ENCODE results near the gene RABGEF1. TPM values are rescaled to one million over a fixed set of nuclear protein-coding genes. Genes with fewer than 3 reads are reported as not detected.

The RABGEF1 gene
- 31.4 and 43.6 TPM in 2 replicates for total RNA-seq

DNA sequence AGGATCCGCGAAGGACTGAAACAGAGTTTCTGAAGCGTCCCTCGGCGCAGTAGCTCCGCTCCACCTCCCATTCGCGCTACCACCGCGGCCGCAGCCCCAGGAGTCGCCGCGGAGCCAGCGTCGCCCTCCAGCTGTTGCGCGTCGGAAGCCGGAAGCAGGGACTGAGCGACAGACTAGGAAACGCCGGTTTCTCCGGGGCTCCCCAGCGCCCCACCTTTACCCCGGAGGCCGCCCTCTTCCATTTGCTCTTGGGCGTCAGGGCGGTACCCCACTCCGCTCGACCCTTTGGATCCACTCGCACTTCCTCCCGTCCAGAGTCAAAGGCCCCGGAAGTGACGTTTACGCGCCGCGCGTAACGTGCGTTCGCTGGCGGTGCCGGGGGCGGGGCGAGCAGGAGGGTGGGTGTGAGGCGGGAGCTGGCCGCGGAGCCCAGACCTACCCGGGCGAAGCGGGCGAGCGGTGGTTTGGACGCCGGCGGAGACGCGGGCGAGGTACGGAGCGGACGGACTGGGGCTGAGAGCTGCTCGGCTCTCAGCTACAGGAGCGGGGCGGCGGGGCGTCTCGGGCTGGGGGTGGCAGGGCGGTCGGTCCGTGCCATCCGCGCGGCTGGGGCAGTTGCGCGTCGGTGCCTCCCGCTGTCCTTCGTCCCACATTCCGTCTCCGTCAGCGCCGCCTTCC is at the start of gene RABGEF1:
RABGEF1 (plus strand) TSS at position 432 of the 678 bp plus-strand sequence. CDS start 31,167 bp downstream, outside the sequence.

Other genes starting within 250 kb of the RABGEF1 start
- 11.5 and 14.3 TPM in 2 replicates for gene KCTD7, start 111.9 kb upstream of the RABGEF1 start, total RNA-seq
- gene TMEM248, start 180.5 kb downstream of the RABGEF1 start, total RNA-seq: 39.9 and 60.6 TPM in 2 replicates

Measured in bronchial smooth muscle cell (primary cell).